Measurements from ENCODE around the gene PEAR1. TPM values are rescaled to one million over a fixed set of nuclear protein-coding genes. Genes with fewer than 3 reads are reported as not detected.

Gene PEAR1
- total RNA-seq, 1 donor: 10.8 TPM

DNA sequence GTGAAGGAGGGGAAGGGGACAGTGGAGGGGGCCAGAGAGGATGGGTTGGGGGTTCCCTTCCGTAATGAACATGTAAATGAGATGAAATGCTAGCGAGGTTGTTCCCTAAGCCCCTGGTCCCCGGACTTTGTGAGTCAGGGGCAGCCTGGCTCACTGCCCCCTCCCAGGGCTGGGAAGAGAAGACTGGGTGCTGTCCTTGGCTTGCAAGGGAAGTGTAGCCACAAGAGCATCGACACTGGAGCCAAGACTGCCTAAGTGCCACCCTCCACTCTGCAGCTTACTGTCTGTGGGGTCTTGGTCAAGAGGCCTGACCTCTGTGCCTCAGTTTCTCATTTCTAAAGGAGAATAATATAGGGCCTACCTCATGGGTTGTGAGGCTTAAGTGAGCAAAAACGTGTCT is 483 bp downstream of the PEAR1 start:
- TF ChIP-seq, protein P1, sequence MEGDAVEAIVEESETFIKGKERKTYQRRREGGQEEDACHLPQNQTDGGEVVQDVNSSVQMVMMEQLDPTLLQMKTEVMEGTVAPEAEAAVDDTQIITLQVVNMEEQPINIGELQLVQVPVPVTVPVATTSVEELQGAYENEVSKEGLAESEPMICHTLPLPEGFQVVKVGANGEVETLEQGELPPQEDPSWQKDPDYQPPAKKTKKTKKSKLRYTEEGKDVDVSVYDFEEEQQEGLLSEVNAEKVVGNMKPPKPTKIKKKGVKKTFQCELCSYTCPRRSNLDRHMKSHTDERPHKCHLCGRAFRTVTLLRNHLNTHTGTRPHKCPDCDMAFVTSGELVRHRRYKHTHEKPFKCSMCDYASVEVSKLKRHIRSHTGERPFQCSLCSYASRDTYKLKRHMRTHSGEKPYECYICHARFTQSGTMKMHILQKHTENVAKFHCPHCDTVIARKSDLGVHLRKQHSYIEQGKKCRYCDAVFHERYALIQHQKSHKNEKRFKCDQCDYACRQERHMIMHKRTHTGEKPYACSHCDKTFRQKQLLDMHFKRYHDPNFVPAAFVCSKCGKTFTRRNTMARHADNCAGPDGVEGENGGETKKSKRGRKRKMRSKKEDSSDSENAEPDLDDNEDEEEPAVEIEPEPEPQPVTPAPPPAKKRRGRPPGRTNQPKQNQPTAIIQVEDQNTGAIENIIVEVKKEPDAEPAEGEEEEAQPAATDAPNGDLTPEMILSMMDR (IDR thresholded peaks at IDR 0.05; ENCODE audit: insufficient read depth, low read length): no peak
- peak overlapping the region; percentile 74 for H3K4me3 ChIP-seq (ENCODE audit: low read depth, low read length)
- DNase-seq (ENCODE audit: low read depth): no peak

DNA sequence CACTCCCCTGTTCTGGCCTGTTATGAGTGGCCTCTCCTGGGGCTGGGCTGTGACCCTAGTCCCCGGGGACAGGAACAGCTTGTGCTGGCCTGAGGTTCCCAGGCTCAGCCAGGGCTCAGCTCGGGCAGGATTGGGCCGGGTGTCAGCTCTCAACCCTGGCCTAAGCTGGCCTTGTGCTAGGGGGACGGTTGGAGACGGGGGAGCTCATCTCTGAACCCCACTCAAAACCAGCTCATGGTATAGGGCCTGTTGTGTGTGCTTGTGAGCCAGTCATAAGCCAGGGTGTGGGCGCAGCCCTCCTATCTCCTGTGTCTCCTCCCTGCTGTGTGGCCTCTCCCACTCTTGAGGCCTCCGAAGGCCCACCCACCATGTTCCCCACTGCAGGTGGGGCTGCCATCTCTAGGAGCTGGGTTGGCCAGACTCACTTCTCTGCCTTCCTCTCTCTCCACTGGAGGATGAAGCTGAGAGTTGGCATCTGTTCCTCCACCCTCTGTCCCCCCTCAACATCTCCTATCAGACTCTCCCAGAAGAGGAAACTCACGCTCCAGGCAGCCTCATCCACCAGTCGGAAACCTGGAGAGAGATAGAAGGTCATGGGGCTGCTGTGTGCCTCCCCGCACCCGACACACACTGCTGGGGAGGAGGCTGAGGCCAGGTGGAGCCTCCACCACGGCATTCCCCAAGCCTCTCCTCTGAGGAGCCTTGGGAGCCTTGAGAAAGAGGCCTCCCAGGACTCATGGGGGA is 1.4 kb downstream of the PEAR1 start:
- H3K4me3 ChIP-seq (ENCODE audit: low read depth, low read length): peak overlapping the region; percentile 74
- peak; percentile 63 for DNase-seq (ENCODE audit: low read depth)
- TF ChIP-seq, protein P1 (IDR thresholded peaks at IDR 0.05; ENCODE audit: insufficient read depth, low read length): no peak

DNA sequence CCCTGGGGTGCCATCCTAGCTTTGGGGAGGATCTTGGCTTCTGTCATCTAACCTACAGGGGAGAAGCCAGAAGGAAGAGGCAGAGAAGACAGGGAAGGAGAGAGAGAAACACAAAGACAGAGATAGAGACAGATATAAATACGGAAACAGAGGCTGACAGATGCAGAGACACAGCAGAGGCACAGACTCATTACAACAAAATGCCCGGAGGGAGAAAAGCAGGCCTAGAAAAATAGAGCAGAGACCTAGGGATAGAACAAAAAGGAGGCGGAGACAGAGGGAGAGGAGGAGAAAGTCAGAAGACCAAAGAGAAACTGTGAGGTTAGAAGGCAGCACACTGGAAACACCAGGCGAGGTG is 1.9 kb downstream of the PEAR1 start:
- peak overlapping the region; percentile 74 for H3K4me3 ChIP-seq (ENCODE audit: low read depth, low read length)
- peak; percentile 58 for DNase-seq (ENCODE audit: low read depth)
- TF ChIP-seq, protein P1 (IDR thresholded peaks at IDR 0.05; ENCODE audit: insufficient read depth, low read length): no peak

DNA sequence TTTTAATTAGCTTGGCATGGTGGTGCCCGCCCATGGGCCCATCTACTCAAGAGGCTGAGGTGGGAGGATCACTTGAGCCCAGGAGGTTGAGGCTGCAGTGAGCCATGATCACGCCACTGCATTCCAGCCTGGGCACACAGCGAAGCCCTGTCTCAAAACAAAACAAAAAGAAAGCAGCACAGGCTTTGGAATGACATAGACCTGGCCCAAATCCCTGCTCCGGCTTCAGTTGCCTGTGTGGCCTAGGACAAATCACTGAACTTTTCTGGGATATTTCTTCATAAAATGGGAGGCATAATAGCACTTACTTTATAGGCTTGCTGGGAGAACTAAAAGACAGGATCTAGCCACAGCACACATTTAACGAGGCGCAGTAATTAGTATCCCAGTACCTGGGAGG is 2.4 kb downstream of the PEAR1 start:
- peak overlapping the region; percentile 25 for H3K4me3 ChIP-seq (ENCODE audit: low read depth, low read length)
- DNase-seq (ENCODE audit: low read depth): peak; percentile 63
- TF ChIP-seq, protein P1 (IDR thresholded peaks at IDR 0.05; ENCODE audit: insufficient read depth, low read length): no peak

DNA sequence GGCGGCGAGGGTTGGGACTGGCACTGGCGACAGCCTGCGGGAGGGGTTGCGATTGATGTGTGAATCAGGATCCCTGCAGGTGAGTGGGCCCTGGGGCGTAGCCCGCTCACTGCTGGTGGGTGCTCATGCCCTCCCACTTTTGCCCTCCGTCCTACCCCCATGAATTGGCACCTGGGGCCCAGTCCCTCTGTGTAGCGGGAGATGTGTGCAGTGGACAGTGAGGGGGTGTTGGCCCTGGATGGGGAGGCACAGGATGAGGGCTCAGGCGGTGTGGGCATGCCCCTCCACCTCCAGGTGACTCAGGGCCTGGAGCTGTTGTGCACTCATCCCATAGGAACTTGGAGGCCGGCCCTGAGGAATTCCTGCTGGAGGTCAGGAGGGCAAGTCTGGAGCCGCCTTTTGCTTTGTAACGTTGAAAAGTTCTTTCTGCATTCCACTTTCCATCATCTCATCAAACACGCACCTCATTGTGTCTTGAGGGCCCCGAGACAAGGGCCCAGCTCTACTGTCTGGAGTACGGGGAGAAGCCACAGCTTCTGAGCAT is 3.0 kb downstream of the PEAR1 start:
- TF ChIP-seq, protein P1 (IDR thresholded peaks at IDR 0.05; ENCODE audit: insufficient read depth, low read length): no peak
- peak overlapping the region; percentile 40 for H3K4me3 ChIP-seq (ENCODE audit: low read depth, low read length)
- peak; percentile 91 for DNase-seq (ENCODE audit: low read depth)

DNA sequence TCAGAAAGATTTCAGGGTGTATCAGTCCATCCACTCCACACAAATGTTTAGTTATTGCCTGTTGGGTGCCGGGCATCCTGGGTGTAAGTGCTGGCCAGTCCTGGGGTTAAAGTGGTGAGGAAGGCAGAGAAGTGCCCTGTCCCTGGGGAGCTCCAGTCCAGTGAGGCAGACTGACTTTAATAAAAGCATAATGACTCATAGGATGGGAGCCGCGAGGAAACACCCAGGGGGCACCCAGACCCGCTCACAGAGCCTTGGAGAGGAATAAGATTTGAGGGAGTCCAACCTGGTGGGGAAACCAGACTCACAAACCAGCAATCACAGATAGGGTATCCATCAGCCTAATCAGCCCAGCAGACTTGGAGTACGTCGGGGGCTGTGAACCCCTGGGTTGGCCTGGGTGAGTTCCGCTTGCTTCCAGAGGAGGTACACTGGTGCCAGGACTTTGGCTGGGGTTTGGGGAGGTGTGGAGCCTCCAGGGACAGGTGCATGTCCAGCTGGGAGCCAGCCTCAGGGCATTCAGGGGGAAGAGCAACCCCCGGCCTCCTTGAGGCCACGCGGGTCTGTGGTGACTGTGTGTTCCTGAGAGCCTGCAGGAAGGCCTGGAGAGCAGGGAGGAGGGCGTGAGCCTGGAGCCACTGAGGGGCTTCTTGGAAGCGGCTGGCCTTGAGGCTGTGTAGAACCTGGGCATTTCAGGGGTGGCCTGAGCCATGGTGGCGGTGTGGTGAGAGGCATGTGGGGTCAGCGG is 3.7 kb downstream of the PEAR1 start:
- DNase-seq (ENCODE audit: low read depth): peak; percentile 71
- TF ChIP-seq, protein P1 (IDR thresholded peaks at IDR 0.05; ENCODE audit: insufficient read depth, low read length): no peak
- H3K4me3 ChIP-seq (ENCODE audit: low read depth, low read length): peak overlapping the region; percentile 40

Data from fibroblast of the aortic adventitia (primary cell).